K562 (cell line): Measurements from ENCODE around the gene MCL1. TPM values are rescaled to one million over a fixed set of nuclear protein-coding genes. Genes with fewer than 3 reads are reported as not detected.
A peak's percentile ranks its signal among the peaks of the same experiment; 100 is the strongest.

Experiments used
- BCLAF1 ChIP-seq, 2 experiments: fragments of 450-650 bp in 1 of 2; IDR thresholded peaks; 2 replicates each; pipeline ENCODE4 v1.6.1; 2011 to 2017; ENCODE audit warnings: low read depth in 2 of 2, antibody characterized with exemption in 1 of 2, borderline replicate concordance in 1 of 2, low read length in 1 of 2, mild to moderate bottlenecking in 1 of 2, mixed read lengths in 1 of 2; ENCODE audit not compliant: control insufficient read depth in 1 of 2
- DMBX1 ChIP-seq: fragments of 250-450 bp; sonication (Bioruptor Pico); IDR thresholded peaks from 2 replicates; pipeline ENCODE4 v1.8.0; 2022; ENCODE audit warnings: inconsistent platforms, mild to moderate bottlenecking, moderate library complexity, borderline replicate concordance
- DNMT1 ChIP-seq: fragments of 450-650 bp; IDR thresholded peaks from 2 replicates; pipeline ENCODE4 v1.6.1; 2016; ENCODE audit warnings: antibody characterized with exemption, mild to moderate bottlenecking
- E2F1 ChIP-seq: sonication (generic); formaldehyde crosslinking; IDR thresholded peaks from 2 replicates; pipeline ENCODE4 v1.8.1; 2023; ENCODE audit warnings: mild to moderate bottlenecking, missing genetic modification reagents, moderate library complexity
- ELF2 ChIP-seq: fragments of 250-450 bp; sonication (Bioruptor Pico); IDR thresholded peaks from 2 replicates; pipeline ENCODE4 v1.5.0; 2021; ENCODE audit warnings: mild to moderate bottlenecking
- FOSL1 ChIP-seq: fragments of 200-800 bp; sonication (Bioruptor generic); conservative IDR thresholded peaks from 2 replicates; pipeline ENCODE4 v1.6.1; 2016; ENCODE audit warnings: missing genetic modification characterization, missing compliant biosample characterization
- FOXK2 ChIP-seq, 2 experiments: fragments of 450-650 bp; IDR thresholded peaks in 1 of 2; conservative IDR thresholded peaks in 1 of 2; 2 replicates each; pipeline ENCODE4 v1.6.1; 2016; ENCODE audit warnings: low read depth in 2 of 2, mild to moderate bottlenecking in 1 of 2
- LEF1 ChIP-seq: fragments of 450-650 bp; IDR thresholded peaks from 2 replicates; pipeline ENCODE4 v1.6.1; 2016; ENCODE audit warnings: mild to moderate bottlenecking
- MCM7 ChIP-seq, 2 experiments: fragments of 450-650 bp; IDR thresholded peaks; 2 replicates each; pipeline ENCODE4 v1.6.1; 2016 to 2018
- MXI1 ChIP-seq: IDR thresholded peaks from 2 replicates; pipeline ENCODE4 v1.6.1; 2011; ENCODE audit warnings: low read depth, mild to moderate bottlenecking, improper control_type of control experiment, low read length
- NELFE ChIP-seq: IDR thresholded peaks from 2 replicates; pipeline ENCODE4 v1.6.1; 2011; ENCODE audit warnings: mild to moderate bottlenecking; ENCODE audit not compliant: insufficient read depth, insufficient read length
- SIN3B ChIP-seq: fragments of 450-650 bp; IDR thresholded peaks from 2 replicates; pipeline ENCODE4 v1.6.1; 2017; ENCODE audit warnings: low read depth, mild to moderate bottlenecking, moderate library complexity
- TAL1 ChIP-seq: fragments of 450-650 bp; IDR thresholded peaks from 2 replicates; pipeline ENCODE4 v1.6.1; 2016; ENCODE audit warnings: mild to moderate bottlenecking
- ZNF133 ChIP-seq: fragments of 250-450 bp; sonication (Bioruptor Pico); IDR thresholded peaks from 2 replicates; pipeline ENCODE4 v1.4.0; 2020; ENCODE audit warnings: mild to moderate bottlenecking
- ZNF224 ChIP-seq: sonication (generic); formaldehyde crosslinking; IDR thresholded peaks from 2 replicates; pipeline ENCODE4 v1.8.0; 2022; ENCODE audit warnings: mild to moderate bottlenecking, missing genetic modification reagents
- polyA plus RNA-seq, 8 experiments: library from polyadenylated mRNA; depleted of rRNA in 4 of 8; stranded (reverse) in 5 of 8; unstranded in 3 of 8; fragments of >200 nt; fragmentation: Nextera tagmentation in 2 of 8; fragmentation: Illumina TruSeq in 1 of 8; extraction: Ambion mirVana in 2 of 8; extraction: Trizol in 1 of 8; gene quantifications; 2 replicates each; pipeline versions ENCODE4 v1.2.1 to v1.2.3, GENCODE V29; 2011 to 2014; ENCODE audit warnings: inconsistent platforms in 1 of 8, missing spikeins in 1 of 8
- total RNA-seq, 7 experiments: library from RNA; depleted of rRNA in 6 of 7; stranded (reverse); fragments of >200 nt in 6 of 7; fragmentation: Illumina TruSeq in 2 of 7; extraction: Trizol in 2 of 7; gene quantifications; 2 replicates each; pipeline versions ENCODE4 v1.2.1 to v1.2.3, GENCODE V29; 2011 to 2021; ENCODE audit warnings: low replicate concordance in 1 of 7
- TF ChIP-seq, protein P1 (sequence below), 3 experiments: fragments of 200-800 bp in 1 of 3; fragments of 250-450 bp in 1 of 3; fragments of 450-650 bp in 1 of 3; sonication (Bioruptor Pico) in 1 of 3; sonication (Bioruptor generic) in 1 of 3; formaldehyde crosslinking in 1 of 3; IDR thresholded peaks; 2 replicates each; pipeline versions ENCODE4 v1.6.1 to v1.8.0; 2016 to 2022; ENCODE audit warnings: mild to moderate bottlenecking in 2 of 3, missing genetic modification characterization in 2 of 3, missing compliant biosample characterization in 1 of 3, moderate library complexity in 1 of 3
- TF ChIP-seq, protein P2 (sequence below): fragments of 450-650 bp; formaldehyde crosslinking; IDR thresholded peaks from 2 replicates; pipeline ENCODE4 v1.4.0; 2020; ENCODE audit warnings: mild to moderate bottlenecking, mixed read lengths

The MCL1 gene
- total and polyA plus RNA-seq, 9 of the 15 experiments (the other 6 are each of a cell fraction or from before 2014, with no cell fraction given), result 27.1 to 224 (median 138) TPM

DNA sequence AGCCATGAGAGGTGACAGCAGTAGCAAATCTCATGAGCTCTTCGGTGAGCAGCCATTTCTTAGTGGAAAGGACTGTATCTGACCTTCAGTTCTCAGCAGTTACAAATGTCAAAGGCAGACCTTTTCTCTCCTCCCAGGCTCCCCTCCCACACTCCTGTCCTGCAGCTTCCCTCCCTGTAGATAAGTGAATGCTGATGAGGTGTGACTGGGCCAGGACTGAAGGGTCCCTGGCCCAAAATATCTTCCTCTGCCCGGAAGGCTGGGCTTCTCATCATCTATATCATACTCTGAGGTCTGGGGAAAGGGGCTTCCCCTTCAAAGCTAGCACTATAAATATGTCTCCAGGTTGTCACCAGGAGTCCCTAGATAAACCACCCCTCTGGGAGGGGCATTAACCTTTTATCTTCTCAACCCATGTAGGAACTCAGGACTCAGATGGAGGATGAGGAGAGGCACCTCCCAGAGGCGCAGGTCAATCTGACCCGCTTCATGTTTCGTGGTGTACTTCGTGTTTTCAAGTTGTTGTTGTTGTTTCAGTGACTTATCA lies 33.9 kb downstream of the MCL1 start (continued):
- TF ChIP-seq NELFE, result no peak
- peak; percentile 97 for TF ChIP-seq TAL1
- no peak for TF ChIP-seq DNMT1
- TF ChIP-seq BCLAF1 (IDR thresholded peaks at IDR 0.05; ENCODE audit: borderline replicate concordance in 1 of 2, control insufficient read depth in 1 of 2, low read depth in 2 of 2, low read length in 1 of 2), result peak in 1 of 2 experiments; percentile 85; a peak in 1 of 4 replicates
- peak; percentile 100 for TF ChIP-seq LEF1
- no peak for TF ChIP-seq ZNF224
- TF ChIP-seq FOSL1 (tag), result peak; percentile 45
- TF ChIP-seq, protein P1, sequence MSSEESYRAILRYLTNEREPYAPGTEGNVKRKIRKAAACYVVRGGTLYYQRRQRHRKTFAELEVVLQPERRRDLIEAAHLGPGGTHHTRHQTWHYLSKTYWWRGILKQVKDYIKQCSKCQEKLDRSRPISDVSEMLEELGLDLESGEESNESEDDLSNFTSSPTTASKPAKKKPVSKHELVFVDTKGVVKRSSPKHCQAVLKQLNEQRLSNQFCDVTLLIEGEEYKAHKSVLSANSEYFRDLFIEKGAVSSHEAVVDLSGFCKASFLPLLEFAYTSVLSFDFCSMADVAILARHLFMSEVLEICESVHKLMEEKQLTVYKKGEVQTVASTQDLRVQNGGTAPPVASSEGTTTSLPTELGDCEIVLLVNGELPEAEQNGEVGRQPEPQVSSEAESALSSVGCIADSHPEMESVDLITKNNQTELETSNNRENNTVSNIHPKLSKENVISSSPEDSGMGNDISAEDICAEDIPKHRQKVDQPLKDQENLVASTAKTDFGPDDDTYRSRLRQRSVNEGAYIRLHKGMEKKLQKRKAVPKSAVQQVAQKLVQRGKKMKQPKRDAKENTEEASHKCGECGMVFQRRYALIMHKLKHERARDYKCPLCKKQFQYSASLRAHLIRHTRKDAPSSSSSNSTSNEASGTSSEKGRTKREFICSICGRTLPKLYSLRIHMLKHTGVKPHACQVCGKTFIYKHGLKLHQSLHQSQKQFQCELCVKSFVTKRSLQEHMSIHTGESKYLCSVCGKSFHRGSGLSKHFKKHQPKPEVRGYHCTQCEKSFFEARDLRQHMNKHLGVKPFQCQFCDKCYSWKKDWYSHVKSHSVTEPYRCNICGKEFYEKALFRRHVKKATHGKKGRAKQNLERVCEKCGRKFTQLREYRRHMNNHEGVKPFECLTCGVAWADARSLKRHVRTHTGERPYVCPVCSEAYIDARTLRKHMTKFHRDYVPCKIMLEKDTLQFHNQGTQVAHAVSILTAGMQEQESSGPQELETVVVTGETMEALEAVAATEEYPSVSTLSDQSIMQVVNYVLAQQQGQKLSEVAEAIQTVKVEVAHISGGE (CRISPR knock-in tag; IDR thresholded peaks at IDR 0.05), result peak in 1 of 3 experiments; percentile 53; a peak in 1 of 6 replicates
- TF ChIP-seq, protein P2, sequence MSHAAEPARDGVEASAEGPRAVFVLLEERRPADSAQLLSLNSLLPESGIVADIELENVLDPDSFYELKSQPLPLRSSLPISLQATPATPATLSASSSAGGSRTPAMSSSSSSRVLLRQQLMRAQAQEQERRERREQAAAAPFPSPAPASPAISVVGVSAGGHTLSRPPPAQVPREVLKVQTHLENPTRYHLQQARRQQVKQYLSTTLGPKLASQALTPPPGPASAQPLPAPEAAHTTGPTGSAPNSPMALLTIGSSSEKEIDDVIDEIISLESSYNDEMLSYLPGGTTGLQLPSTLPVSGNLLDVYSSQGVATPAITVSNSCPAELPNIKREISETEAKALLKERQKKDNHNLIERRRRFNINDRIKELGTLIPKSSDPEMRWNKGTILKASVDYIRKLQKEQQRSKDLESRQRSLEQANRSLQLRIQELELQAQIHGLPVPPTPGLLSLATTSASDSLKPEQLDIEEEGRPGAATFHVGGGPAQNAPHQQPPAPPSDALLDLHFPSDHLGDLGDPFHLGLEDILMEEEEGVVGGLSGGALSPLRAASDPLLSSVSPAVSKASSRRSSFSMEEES (CRISPR knock-in tag), result no peak
- TF ChIP-seq ELF2 (CRISPR knock-in tag), result no peak
- TF ChIP-seq SIN3B, result no peak
- TF ChIP-seq FOXK2 (conservative IDR thresholded peaks at IDR 0.05 in 1 of 2, IDR thresholded peaks at IDR 0.05 in 1 of 2; ENCODE audit: low read depth in 2 of 2), result peak; percentile 61 to 66; a peak in 3 of 4 replicates
- TF ChIP-seq DMBX1 (CRISPR knock-in tag), result 0 out of 2 replicates have a peak, but pooled peaks have one; percentile 51
- no peak for TF ChIP-seq E2F1
- TF ChIP-seq MXI1, result peak; percentile 42; the same call in 1 of the 2 replicates
- no peak for TF ChIP-seq ZNF133 (CRISPR knock-in tag)
- no peak for TF ChIP-seq MCM7 (IDR thresholded peaks at IDR 0.05)
